Measurements from ENCODE around the gene IL15.

GRCh38 chr4:141637565-141637964 lies 1.2 kb downstream of the IL15 start:
- TF ChIP-seq POLR2A (IDR thresholded peaks at IDR 0.05): no peak
- TF ChIP-seq, protein P1, sequence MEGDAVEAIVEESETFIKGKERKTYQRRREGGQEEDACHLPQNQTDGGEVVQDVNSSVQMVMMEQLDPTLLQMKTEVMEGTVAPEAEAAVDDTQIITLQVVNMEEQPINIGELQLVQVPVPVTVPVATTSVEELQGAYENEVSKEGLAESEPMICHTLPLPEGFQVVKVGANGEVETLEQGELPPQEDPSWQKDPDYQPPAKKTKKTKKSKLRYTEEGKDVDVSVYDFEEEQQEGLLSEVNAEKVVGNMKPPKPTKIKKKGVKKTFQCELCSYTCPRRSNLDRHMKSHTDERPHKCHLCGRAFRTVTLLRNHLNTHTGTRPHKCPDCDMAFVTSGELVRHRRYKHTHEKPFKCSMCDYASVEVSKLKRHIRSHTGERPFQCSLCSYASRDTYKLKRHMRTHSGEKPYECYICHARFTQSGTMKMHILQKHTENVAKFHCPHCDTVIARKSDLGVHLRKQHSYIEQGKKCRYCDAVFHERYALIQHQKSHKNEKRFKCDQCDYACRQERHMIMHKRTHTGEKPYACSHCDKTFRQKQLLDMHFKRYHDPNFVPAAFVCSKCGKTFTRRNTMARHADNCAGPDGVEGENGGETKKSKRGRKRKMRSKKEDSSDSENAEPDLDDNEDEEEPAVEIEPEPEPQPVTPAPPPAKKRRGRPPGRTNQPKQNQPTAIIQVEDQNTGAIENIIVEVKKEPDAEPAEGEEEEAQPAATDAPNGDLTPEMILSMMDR (IDR thresholded peaks at IDR 0.05): no peak

Data from suprapubic skin (tissue), 3 donors.